HG02798 (cell line): ENCODE measurements around the gene OTULIN.
A peak's percentile ranks its signal among the peaks of the same experiment; 100 is the strongest.

Experiments used
- ATAC-seq: cut with Tn5 transposase; IDR thresholded peaks from one replicate; pipeline ENCODE4 v1.9.1; 2021; ENCODE audit warnings: mild to moderate bottlenecking; ENCODE audit not compliant: unreplicated experiment, poor library complexity

The OTULIN gene

DNA sequence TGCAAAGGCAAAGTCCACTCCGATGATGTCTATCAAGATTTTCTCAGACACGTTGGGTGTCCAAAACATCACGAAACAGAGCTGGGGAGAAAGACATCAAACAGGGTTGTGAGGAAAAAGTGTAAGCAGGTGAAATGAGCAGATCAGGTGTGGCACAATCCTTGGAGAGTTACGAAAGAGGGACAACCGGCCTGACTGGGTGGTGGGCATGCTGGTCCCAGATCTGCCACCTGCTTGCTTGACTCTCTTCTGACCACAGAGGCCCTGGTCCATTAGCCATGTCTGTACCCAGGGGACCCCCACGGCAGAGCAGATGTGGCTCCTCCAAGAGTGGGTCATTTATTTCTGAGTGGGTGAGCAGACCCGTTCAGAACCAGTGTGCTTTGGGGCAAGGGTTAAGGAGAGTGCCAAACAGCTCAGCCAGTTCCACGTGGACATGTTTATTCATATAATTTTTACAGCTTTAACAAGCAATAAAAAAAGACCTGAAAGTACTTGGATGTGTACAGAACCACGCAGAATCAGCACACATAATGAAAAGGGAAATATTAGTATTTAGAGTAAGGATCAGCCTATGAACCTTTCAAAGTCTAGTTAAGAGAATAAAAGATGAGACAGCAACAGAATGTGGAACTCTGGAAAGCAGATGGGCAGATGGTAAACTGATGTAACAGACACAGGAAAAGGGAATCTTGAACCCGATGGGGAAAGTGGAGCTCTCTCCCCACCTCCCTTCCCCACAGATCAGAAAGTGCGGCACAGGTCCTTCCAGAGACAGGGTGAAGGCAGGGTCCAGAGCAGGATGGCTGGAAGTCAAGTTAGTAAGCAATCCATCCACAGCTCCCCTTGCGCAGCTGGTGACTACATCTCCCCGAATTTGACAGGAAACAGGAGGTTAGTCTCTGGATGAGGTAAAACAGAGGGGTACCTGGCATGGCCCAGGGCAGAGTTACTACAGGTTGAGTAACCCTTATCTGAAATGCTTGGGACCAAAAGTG is 52.5 kb downstream of the OTULIN start:
- ATAC-seq: no peak

DNA sequence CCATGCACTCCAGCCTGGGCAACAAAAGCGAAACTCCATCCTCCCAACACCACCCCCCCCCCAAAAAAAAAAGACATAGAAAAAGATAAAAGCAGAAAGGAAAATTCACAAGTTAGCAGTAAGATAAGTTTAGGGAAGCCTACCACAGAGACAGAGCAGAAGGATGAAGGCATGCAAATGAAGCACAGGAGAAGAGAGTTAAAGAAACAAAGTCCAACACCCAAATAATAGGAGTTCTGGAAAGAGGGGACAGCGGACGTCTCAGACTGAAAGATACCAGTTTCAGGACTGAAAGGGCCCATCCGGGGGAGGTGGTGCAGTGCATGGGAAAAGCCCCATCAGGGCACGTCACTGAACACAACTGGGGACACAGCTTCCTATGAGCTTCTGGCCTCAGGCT is 54.3 kb downstream of the OTULIN start:
- ATAC-seq: no peak

DNA sequence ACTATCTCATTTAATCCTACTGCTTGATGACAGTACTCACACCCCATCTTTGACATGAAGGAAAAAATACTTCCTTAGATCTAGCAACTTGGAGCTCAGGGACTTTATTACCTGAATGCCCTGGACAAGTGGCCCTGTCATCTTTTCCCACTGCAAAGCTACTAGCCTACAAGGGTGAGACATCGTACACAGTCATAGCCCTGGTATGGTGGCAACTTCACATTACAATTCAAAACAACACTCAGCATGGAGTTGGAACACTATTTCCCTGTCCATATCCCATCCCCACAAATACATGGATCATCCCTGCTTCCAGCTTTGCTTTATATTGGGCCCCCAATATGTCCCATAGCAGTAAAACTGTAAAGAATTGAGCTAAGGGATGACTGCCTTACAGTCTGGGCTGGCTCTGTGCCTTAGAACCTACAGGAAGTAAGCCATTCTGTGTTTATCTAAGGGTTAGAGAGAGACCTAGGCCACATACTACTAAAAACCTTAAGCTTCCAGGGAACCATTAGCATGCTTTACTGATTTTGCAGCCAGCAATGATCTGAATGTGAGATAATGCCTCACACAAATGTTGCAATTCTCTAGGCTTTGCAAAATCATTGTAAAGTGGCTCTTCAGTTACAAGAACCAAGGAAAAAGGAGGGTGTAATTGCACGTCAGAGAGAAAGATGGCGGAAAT is 55.9 kb downstream of the OTULIN start:
- ATAC-seq: no peak

DNA sequence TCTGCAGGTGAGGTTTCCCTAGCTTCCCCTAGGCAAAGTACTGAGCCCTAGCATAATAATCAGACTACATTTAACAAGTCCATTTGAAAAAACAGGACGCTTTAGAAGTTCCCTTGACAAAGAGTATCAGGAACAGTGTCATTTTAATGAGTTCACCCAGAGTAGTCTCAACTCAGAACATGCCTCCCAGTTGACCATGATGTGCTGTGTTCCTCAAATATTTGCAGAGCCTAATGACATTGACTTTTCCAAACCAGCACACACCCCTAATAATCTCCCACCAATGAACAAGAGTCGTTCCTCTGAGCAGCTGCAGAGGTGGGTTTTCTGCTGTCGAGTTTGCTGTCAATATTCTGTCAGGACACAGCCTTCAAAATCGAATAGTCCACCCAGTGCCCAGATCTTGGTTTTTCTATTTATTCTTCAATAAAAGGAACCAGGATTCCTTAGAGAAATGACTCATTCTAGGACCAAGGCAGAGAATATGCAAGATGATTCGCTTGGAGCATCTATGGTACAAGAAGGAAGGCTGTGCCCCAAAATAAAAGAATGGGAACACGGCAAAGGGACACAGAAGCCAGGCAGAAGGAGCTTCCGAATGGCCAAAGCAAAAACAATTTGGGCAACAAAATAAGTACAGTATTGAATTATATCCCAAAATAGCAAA is 57.6 kb downstream of the OTULIN start:
- ATAC-seq: no peak

DNA sequence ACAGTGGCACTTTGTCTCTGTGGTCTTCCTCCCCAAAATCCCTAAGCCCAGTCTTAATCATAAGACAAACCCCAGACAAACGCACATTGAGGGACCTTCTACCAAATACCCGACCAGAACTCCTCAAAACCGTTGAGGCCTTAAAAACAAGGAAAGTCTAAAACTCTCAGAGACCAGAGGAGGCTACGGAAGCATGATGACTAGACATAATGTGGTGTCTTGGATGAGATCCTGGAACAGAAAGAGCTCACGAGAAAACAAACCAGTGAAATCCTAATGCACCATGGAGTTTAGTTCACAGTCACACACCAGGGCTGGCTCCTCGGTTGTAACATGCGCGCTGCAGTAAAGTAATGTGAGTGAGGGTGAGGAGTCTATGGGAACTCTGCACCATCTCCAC is 58.4 kb downstream of the OTULIN start:
- no peak for ATAC-seq

DNA sequence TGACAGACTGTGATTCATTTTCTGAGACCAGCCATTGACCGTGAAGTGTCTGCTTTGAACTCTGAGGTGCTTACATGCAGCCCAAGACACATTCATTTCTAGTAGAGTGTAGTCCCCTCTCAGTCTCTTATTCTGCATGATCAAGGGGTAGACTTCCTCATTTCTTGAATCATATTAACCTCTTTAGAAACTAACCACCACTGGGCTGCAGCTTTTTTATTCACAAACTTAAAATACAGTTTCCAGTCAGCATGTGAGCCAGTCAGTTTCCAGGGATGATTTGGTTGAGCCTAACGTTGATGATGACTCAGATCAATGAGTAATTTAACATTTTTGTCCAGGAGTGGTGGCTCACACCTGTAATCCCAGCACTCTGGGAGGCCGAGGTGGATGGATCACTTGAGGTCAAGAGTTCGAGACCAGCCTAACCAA is 59.2 kb downstream of the OTULIN start:
- no peak for ATAC-seq

DNA sequence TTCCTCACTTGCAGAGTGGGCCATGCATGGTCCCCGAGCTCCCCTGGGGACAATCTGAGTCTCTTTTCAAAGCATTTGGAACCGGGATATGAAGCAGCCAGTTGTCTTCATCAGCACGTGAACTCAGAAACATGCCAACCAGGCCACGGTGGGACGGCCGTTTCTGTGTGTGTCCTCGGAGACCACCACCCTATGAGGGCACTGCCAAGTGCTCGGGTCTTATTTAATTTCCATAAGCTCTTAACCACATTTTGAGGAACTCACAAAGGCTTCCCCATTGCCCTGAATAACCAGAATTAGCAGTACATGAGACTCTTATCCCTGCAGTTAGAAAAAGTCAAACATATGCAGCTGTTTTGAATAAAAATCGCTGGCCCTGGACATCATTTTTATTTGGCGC is 60.1 kb downstream of the OTULIN start:
- ATAC-seq: no peak

DNA sequence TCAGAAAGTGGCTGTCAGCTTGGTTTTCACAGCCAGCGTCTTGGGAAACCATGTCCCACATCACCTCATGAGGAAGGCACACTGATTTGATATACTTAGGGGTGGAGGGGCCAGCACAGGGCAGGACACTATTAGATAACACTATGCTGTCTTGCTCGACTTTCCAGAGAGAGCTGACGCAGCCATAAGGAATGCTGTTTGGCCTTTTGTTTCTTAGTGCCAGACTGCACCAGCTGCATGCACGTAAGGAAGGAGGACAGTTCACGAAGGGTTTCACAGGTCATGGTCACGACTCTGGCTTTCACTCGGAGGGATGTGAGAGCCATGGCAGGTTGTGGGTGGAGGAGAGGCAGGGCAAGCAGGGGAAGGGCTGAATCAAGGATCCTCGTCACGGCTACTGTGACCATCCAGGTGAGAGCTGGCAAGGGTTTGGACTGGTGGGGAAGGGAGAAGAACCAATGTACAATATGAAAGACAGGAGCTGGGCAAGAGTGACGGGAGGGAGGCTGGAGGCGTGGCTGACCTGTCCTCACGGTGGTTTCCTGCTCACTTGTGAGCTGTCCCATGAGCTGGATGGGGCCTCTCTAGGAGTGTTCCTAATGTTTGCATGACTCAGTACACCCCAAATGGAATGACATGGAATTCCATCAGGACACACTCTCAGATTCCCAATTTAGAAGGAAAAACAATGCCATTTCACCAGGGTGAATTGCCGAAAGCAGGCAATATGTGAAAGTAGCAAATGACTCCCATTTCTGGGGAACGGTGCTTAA is 61.7 kb downstream of the OTULIN start:
- ATAC-seq: no peak

DNA sequence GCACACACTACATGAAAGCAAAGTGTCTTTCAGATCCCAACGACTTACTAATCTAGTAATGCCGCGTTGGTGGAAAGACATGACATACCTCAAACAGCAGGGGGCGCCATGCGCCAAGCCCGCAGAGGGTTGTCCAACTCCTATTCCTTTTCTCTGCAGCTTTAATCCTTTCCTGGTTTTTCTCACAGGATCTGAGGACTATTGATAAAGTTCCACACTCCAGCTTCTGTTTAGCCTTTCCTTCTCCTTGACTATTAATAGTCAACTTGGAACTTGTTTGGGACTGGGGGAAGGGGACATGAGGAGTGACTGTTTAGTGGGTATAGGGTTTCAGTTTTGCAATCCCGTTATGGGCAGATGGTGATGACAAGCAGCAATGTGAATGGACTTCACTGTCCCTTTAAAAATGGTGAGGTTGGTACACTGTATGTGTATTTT is 62.9 kb downstream of the OTULIN start:
- ATAC-seq: peak; percentile 62

DNA sequence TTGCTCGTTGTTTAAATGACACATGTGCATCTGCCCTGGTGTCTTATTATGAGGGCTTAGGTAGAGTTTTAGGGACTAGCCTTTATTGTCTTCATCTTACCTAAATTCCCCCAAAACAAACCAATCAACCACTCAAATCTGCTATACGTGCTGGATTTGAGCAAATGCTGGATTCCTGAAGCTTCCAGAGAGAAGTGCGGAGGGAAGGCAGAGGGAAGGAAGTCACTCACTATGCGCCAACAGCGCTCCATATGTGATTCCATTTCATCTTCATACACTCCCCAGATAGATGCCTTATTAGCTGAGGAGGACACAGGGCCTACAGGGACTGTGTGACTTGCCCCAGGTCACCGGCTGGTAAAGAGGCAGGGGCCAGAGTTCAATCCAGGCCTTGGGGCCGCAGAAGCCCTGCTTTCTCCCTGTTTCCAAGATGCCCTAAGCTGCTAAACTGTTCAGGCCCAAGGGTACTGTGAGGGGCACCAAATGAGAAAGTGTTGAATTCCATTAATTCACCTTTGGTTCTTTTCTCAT is 63.5 kb downstream of the OTULIN start:
- no peak for ATAC-seq

DNA sequence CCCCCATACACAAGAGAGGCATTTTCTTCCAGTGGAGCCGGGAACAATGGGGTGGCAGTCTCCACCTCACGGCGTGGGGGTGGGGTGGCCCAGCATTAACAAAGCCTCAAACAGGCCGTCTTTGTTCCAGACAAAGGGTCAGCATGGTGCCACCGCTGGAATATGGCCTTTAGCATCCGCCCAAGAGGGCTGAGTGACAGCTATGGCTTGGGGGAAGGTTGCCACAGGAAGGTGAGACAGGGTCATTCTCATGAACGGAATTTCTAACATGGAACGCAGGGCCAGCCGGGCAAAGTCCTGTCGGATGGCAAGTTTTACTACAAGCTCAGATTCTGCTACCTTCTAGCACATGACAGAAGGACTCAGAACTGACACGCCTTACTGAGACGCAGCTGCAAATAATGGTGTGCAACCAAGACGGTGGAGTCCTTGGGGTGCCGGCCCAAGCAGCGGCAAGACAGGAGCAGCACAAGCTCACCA is 64.0 kb downstream of the OTULIN start:
- ATAC-seq: no peak

DNA sequence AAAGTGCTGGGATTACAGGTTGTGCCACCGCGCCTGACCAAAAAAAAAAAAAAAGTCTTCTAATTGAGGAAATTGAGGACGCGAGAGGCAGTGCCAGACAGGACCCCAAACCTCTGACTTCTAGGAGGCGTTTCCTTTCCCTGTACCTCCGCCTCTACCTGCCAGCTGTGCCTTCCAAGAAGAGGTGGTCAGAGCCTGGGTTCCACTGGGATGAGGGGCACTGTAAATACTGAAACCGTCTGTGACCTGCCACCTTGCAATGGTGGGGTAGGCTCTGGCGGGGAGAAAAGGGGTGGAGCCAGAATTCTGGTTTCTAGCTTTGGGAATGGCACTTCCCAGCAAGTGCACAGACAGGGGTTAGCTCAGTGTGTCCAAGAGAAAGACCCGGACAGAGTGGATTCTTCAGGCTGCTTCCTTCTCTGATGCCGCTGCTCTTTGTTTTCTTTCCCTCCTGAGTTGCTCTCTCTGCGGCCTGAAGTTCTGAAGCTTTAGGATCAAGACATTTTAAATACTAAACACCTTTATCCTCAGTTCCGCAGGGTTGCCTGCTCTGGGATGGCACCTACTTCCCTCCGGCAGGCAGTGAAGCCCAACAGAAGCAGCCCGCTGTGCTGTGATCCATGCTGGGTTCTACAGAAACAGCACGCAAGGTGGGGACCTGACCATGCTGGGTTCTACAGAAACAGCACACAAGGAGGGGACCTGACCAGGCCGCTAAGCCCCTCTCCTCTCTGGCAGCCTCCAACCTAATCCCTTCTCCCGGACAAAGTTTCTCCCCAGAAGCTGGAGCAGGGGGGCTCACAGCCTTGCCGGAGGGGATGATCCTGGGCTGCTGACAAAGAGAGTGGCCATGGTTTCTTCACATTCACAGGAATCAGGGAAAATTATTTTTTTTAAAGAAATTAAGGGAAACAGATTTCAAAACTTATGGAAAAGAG is 65.2 kb downstream of the OTULIN start:
- no peak for ATAC-seq

DNA sequence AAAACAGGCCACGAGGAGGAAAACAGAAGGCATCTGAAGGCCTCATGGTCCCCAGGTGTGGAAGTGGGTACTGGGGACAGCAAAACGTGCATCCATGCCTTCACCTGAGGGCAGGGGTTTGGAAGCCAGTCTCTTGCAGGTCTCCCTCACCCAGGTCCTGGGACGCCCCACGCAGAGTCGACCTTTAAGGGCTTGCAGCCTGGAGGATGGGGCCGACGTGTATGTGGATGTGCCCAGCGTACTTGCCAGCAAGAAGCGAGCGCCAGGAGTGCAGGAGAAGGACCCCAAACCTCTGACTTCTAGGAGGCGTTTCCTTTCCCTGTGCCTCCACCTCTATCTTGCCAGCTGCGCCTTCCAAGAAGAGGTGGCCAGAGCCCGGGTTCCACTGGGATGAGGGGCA is 65.9 kb downstream of the OTULIN start:
- no peak for ATAC-seq

DNA sequence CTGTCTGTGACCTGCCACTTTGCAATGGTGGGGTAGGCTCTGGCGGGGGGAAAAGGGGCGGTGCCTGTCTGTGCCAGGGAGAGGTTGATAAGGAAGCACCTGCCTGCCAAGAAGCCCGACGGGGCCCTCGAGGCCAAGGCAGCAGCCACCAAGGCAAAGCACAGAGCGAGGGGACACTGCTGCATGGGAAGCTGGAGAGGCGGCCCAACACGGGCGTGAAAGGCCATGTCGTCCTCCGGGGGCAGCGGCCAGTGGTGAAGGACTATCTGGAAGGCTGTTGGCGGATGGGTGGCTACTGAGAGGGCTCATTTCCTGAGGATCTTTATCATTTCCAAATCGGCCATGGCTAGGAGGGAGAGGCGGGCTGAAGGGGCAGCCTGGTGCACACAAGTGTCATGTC is 66.4 kb downstream of the OTULIN start:
- no peak for ATAC-seq

DNA sequence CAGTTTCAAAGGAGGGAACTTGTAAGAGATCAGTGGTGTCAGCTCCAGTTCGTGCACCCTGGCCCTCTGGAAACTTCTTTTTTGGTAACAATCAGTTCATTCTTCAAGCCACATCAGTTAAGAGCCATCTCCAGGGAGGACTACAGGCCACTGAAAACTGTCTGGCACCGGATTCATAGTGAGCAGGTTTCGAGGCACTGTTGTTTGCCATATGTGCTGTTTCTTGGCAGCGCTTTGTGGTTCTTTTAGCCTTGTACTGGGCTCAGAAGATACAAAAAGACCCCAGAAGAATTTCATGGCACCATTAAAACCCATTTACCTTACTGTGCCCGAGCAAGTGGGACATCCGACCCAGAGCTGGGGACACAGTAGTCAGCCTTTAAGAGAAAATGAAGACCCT is 68.5 kb downstream of the OTULIN start:
- no peak for ATAC-seq

DNA sequence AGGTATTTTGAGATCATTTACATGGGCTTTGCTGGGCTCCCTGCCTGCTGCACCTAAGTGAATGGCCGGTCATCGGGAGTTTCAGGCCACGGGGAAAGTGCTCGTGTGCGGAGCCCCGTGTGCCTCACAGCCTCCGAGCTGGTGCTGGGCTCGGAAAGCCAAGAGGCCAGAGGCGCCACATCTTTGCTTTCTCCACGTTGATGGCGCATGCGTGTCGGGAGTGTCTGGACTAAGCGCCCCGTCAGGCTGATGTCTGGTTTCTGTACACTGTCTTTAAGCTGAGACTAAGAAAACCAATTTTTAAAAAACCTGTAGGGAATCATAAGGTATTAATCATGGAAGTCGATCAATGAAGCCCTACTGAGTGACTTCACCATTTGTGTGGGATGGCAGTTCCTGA is 69.1 kb downstream of the OTULIN start:
- no peak for ATAC-seq

DNA sequence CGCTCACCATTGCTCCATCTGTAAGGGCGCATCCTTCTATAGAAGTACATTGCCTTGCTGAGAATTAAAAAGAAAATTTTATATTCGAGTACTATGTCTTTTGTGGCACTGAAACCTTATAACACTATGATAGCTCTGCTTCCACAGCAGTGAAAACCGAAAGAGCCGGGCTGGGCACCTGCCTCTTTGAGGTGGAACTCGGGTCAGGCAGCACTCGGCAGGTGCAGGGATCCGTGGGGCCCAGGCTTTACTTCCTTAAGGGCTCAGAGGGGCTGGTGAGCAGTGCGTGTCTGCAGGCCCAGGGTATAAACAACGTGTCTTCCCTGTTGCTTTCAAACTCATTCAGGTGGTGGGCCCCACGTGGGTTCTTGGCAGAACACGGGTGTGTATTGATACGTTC is 69.9 kb downstream of the OTULIN start:
- ATAC-seq: no peak

DNA sequence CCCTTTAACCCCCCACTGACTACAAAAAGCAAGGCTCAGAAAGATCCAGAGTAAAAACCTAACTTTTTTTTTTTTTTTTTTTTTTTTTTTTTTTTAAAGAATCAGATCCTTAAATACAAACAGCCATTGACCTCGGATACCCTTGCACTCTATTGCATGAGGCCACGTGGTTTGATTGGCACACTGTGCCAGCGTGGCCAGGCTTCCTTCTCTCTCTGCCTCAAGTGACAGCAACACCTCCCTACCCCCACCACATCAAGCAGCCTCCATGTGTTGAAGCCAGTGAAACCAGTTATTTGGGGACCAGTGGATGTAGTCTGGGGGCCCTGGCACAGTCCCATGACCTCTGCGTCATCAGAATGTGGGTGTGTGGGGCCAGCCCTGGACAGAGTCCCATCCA is 71.4 kb downstream of the OTULIN start:
- ATAC-seq: no peak

DNA sequence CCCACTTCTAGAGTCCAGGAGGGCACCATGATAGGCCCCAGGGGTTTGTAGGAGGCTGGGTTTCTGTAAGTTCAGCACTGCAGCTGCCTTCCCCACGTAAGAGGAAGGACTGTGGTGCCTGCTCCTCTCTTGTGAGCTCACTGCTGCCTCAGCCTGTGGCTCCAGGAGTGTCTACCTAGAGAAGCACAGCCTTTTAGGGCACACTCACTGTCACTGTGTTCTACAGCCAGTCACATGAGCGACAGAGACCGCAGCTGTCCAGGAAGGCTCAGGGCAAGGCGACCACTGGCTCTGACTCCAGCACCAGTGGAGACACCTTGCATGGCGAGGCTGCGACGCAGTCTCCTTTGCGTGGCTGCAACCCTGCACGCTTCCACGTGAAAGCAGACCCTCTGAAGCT is 72.8 kb downstream of the OTULIN start:
- ATAC-seq: no peak
